Central memory CD4-positive, alpha-beta T cell (primary cell): Measurements from ENCODE around the gene GLT6D1.
"Not testable (repeated sequence)": the region's sequence is repeated elsewhere in the genome, so short reads cannot be mapped to it uniquely, and the experiment has no call there.

Experiments used
- DNase-seq: peaks from one replicate; pipeline ENCODE4 v3.0.0; 2022

GLT6D1 gene

DNA sequence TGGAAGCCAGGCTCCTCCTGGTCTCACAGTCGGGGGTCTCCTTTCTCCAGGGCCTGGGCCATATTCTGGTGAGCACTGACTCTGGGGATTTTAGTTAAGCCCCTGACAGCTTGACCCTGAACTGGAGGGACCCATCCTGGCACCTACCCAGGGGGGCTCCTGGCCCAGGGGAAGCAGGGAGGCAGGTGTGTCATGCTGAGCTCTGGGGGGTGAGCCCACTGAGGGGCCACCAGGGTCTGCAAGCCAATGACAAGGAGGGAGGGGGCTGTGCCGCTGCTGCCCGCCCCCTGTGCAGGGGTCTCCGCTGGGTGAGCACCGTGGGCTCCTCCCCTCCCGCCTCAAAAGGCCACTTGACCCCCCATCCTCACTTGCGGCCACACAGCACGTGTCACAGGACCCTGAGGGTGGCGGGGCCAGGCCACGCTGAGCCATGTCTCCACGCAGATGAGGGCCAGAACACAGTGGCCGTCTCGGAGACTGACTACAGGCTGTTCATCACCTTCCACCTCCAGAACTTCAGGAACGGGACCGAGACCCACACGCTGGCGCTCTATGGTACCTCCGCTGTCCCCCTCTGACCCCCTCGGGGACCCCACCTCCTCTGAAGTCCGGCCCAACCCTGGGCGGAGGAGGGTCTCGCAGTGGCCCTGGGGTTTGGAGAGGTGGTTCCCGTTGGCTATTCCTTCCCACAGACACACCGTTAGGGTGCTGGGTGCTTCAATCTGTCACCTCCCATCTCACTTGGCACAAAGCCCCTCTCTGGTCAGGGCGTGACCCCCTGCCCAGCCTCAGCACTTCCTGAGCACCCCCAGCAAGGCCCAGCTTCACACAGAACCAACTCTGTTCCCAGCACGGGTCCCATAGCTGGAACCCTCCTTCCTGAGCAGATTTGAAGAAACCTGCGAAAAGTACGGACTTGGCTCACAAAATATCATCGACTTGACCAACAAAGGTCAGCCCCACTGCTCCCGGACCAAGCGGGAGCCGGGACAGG lies 25.8 kb upstream of the GLT6D1 start:
- DNase-seq: no peak

DNA sequence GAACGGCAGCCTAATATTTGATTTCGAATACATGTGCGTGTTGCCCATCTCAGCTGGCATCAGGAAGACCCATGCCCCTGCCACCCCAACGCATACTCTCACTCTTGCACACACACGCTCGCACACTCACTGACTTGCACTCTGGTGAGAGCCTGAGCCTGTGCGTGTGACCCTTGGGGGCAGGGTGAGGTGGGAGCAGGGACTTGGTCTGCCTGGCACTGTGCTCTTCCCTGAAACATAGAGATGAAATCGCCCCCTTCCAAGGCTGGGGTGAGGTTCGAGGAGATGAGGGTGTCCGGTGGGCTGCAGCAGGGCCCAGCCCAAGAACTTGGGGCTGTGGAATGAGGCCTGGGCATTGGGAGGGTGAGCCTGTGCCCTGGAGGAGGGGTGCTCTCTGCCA lies 24.9 kb upstream of the GLT6D1 start:
- DNase-seq: no peak

DNA sequence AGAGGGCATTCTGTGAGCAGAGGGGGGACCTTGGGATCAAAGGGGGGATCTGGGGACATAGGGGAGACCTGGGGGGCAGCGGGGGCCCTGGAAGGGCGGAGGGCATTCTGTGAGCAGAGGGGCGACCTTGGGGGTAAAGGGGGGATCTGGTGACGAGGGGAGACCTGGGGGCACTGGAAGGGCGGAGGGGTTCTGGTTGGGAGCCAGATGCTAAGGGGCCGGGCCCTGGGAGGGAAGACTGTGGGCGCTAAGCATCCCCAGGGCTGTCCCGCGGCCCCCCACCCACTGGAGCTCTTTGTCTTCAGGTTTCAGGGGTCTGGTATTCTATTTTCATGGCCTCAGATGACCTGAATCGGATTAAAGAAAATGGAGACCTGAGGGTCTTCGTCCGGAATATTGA lies 24.5 kb upstream of the GLT6D1 start:
- no peak for DNase-seq

DNA sequence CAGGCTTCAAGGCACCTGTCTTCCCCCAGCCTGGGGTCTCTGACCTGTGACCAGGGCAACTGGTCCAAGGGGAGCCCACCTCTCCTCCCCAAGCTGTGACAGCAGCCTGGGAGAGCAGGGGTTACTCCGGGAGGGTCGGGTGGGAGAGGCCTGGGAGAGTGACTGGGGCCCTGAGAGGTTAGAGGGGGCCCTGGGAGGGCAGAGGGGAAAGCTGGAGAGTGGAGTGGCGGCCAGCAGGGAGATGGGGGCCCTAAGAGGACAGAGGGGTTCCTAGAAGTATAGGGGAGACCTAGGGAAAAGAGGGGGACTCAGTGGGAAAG lies 24.1 kb upstream of the GLT6D1 start:
- no peak for DNase-seq

DNA sequence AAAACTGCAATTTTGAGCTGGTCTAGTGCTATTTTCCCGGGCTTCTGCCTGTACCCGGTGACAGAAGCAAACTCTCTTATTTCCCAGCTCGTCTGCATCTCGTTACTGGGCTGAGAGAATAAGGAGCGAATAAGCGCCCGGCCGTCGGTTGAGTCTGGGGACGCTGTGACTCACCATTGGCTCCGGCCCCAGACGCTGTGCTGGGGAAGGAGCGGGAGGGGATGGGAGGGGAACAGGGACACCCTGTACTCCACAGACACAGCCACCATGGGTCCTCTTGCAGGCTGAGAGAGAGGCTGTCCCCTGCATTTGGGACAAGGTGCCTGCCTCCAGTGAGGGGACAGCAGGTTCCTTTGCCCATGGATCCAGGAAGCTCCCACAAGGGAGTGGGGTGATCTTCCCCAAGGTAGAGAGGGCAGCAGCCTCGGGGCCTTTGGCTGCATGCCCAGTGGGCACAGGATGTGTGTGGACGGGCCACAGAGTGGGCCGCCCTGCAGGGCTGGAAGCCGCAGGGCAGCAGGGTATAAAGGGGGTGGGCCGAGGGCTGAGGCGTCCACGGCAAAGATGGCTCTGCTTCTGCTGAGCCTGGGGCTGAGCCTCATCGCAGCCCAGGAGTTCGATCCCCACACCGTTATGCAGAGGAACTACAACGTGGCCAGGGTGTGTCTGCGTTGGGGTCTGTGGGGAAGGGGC lies 23.6 kb upstream of the GLT6D1 start, which contains the start of gene LCN9:
LCN9 (plus strand) TSS at position 552 of the 693 bp plus-strand sequence; CDS start at position 565, 13 bp downstream.
- DNase-seq: no peak

DNA sequence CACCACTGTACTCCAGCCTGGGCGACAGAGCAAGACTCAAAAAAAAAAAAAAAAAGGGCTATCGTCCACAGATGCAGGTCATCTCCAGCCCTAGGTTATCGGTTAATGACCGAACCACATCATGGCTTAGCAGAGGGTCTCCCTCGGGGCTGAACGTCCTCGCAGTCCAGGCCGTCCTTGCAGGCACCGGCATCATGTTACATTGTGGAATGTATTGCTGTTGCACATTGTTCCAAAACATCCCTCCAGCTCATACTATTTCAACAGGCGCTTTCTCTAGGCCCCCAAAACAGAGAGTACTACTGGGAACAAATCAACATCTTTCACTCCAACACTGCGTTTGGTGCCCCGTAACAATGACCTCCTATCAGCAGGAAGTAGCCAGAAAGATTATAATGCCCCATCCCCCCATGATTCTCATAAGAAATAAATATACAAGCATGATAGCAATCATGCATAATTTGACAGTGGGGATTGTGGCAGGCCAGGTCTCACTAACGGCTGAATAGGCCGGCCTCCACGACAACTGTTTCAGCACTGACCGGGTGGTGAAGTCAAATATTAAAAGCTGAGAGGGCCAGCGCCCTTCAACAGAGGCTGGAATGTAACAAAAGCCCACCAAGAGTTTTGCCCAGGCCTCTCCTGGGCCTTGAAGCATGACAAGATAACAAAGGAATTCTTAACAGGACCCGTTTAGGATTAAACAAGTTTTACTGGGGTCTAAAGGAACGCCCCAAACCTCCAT lies 22.6 kb upstream of the GLT6D1 start:
- no peak for DNase-seq

DNA sequence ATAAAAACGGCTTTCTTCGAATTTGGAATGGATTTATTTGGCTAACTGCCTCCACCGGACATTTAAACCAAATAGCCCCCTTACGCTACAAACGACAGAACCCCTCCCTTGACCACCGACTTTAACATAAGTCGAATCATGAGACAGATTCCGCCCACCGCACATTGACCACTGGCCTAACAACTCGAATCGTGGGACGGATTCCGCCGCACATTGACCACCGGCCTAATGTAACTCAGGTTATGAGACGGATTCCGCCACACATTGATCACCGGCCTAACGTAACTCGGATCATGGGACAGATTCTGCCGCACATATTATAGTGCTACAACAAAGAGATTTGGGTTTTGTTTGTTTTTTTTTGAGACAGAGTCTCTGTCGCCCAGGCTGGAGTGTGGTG lies 21.1 kb upstream of the GLT6D1 start:
- no peak for DNase-seq

DNA sequence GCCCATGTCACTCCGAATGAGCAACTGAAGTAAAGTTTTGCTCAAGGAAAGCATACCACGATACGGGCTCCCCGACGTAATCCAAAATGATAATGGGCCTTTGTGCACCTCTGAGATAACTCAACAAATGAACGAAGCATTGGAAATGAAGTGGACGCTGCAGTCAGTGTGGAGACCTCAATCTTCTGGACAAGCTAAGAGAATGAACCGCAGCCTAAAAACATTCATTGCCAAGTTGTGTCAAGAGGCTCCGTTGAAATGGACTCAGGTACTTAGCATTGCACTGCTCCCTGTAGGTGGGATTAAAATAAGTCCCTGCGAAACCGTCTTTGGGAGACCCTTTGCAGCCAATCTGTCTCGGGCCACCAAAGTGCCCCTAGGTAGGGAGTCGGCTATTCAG lies 19.9 kb upstream of the GLT6D1 start:
- DNase-seq: no peak

DNA sequence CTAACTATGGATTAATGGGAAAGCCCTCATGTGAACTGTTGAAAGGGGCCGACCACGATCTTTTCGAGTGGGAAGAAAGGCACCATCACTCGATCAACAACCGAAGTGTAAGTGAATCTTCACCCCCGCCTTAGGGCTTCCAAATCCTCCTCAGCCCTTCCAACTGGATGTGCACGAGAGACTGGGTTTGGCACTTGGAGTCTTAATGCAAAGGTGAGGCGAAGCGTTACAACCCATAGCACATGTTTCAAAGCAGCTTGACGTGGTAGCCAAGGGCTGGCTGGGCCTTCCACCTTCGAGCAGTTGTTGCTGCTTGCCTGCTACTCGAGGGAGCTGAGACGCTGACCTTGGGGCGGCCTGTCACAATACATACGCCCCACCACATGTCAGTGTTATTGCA lies 18.1 kb upstream of the GLT6D1 start:
- no peak for DNase-seq

DNA sequence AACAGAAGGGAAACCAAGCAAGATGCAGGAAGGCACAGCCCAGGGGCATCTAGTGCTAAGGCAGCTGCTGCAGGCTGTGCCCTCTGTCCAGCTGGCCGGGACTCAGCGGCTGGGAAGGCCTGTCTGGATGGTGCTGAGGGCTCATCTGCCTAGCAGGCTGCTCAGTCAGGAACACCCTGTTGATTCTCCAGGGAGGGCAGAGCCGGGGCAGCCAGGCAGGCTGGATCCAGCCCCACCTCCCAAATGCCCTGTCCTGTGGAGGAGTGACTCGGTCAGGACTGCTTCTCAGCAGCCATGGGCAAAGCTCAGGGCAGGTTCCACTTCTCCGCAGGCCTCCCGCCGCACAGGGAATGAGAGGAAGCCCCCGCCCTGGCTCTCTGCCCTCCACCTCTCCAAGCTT lies 16.0 kb upstream of the GLT6D1 start:
- no peak for DNase-seq

DNA sequence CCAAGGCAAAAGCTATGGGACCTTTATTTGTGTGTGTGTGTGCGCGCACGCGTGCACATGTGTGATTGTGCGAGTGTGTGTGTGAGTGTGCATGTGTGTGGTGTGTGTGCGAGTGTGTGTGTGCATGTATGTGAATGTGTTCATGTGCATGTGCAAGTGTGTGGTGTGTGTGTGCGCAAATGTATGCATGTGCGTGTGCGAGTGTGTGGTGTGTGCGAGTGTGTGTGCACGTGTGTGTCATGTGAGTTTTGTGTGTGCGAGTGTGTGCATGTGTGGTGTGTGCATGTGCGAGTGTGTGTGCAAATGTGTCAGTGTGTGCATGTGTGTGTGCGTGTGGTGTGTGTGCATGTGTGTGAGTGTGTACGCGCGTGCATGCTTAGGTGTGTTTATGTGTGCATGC lies 11.1 kb upstream of the GLT6D1 start:
- DNase-seq: no peak

DNA sequence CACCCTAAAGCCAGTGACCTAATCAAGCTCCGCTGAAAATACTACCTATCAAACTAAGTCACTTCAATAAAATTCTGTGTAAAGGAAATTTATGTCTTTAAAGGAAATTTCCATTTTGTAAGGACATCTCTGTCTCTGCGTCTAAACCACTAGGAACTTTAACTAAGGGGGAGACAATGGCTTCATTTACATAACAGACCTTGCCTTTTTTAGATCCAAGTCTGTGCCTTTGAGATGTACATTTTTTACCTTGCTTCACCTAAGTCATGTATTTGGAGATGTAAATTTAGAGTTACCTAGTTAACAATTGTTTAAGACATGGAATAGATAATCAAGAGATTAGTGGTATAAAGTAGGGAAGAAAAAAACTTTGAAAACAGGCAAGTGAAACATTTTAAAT lies 10.2 kb upstream of the GLT6D1 start:
- DNase-seq: no peak

DNA sequence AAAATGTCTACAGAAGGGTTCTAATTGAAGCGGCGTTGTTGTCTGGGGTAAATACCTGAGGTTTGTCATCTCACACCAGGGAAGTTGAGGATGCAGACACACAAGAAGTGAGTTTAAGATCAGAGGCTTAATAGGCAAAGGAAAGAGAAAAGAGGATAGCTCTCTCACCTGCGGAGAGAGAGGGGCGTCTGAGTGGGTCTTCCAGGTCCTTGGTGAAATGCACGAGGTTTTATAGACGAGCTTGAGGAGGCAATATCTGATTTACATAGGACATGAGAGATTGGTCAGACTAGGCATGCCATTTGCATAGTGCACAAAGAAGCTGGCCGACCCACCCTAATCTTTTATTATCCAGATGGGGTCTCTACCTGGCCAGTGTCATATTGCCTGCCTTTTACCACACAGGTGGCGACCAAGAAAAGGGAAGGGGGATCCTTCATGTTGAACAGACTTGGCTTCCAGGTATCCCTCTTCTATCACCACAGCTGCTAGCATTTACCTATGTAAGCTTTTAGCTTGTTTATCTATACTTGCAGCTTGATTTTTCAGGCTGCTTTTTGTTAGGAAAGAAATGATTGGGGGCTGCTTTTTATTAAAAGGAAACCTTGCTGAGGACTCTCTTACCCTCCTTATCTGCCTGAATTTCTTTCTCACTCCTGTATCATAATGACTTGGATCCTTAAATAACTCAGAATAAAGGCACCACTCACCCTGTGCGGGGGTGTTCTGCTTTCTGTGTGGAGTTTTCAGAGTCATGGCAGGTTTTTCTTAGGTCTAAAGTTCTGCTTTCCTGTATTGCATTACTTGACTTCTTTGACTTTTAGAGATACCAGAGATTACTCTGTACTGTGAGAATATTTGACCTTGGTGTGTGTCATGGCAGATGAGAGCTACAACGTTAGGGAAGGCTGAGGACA lies 9.4 kb upstream of the GLT6D1 start:
- no peak for DNase-seq

DNA sequence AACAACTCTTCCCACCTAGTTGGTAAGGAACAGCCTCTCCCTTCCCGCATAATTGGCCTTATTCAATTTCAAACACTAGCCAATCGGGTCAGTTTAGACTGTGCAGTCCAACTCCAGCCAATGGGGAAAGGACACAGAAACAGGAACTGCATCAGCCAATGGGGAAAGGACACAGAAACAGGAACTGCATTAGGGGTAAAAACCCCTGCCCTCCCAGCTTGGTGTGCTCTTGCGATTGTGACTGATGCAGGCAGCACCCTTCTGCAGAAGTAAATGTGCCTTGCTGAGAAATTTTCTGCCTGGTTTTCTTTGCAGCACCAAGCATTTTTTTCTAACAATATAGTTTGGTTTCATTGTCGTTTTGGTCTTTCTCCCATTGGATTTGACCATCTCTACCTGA lies 8.5 kb upstream of the GLT6D1 start:
- no peak for DNase-seq

DNA sequence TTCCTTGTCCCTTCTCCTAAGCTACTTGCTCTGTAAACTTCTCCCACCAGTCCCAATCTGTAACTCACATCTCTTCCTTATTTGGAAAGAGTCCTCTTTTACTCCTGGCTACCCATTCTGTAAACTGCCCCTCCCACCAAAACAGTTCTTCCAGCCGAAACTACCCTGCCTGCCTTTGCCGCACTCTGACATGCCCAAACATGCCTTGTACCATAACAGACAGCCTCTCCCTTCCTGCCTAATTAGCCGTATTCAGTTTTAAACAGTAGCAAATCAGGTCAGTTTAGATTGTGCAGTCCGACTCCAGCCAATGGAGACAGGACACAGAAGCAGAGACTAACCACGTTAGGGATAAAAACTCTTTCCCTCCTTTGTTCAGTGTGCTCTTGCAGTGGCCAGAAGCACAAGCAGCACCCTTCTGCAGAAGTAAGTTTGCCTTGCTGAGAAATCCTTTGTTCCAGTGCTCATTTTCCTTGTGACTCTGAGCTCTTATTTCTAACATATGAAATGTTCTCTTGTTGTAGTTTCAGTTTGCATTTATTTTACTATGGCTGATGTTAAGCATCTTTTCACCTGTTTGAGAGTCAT lies 5.4 kb upstream of the GLT6D1 start:
- no peak for DNase-seq

DNA sequence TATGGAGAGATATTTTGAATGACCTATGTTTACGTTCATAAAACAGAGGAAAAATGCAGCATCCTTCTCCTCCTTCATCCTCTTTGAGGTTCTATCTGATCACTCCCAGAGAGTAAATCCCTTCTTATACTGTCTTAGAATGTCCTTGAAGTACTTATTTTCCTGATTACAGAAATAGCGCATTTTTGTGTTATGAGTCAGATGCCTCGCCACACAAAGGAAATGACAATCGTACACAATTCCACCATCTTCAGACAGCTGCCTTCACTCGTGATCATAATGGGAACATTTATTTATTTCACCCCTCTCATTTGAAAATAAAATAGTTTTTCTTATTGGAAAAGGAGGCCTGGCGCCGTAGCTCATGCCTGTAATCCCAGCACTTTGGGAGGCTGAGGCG lies 2.4 kb upstream of the GLT6D1 start:
- DNase-seq: no peak

DNA sequence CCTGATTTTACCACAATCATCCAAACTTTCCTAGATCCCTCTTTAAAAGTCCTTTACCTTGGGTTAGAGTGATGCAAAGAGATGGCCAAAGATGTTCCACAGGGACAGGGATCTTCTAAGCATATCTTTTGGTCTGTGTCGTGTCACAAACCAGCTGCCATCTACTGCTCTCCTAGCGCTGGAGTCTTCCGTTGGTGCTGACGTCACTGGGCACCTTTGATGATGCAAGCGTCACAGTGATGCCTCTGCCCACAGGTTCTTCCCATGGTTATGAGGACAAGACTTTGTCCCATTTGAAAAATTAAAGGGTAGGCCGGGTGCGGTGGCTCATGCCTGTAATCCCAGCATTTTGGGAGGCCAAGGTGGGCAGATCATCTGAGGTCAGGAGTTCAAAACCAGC lies 1.7 kb upstream of the GLT6D1 start:
- no peak for DNase-seq

DNA sequence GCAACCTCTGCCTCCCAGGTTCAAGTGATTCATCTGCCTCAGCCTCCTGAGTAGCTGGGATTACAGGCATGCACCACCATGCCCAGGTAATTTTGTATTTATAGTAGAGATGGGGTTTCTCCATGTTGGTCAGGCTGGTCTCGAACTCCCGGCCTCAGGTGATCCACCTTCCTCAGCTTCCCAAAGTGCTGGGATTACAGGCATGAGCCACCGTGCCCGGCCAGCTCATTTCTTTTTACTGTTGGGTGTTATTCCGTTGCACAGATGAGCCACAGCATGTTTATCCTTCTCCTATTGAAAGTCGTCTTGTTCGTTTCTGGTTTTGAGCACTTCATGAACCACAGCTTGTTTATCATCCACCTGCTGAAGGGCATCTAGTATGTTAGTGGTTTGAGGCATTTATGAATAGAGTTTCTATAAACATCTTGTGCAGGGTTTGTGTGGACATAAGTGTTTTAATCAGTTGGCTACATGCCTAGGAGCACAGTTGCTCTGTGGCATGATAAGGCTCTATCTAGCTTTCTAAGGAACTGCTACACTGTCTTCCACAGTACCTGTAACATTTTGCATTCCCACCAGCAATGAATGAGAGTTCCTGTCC lies 2.3 kb downstream of the GLT6D1 start:
- not testable (repeated sequence) for DNase-seq

DNA sequence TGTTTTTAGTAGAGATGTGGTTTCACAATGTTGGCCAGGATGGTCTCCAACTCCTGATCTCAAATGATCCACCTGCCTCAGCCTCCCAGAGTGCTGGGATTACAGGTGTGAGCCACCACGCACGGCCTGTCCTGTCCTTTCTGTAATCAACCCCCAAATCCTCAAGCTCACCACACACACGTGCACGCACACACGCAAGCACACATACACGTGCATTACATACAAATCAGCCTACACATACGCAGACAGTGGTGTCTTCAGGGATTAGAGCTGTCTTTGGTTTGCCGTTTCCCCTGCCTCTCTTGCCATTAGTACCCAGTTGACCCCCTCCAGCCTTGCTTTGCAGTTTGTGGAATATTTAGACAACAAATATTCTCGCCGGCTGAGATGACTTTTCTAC lies 6.5 kb downstream of the GLT6D1 start:
- DNase-seq: no peak

DNA sequence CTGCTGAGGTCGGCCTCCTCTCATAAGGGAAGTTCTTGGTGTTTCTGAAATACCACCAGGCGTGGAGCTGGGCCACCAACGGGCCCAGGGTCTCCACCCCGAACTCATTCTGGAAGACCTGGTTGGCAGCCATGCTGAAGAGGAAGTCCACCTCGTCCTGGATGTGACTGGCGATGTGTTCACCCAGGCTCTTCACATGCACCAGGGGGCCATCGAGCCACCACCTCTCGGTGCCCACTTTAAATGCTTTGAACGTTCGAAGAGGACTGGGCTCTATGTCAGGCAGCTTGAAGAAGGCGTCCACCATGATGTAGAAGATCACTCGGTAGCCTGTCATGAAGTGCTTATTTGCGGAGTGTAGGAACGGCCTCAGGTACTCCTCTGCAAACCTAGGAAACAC lies 15.1 kb downstream of the GLT6D1 start:
- DNase-seq: no peak

DNA sequence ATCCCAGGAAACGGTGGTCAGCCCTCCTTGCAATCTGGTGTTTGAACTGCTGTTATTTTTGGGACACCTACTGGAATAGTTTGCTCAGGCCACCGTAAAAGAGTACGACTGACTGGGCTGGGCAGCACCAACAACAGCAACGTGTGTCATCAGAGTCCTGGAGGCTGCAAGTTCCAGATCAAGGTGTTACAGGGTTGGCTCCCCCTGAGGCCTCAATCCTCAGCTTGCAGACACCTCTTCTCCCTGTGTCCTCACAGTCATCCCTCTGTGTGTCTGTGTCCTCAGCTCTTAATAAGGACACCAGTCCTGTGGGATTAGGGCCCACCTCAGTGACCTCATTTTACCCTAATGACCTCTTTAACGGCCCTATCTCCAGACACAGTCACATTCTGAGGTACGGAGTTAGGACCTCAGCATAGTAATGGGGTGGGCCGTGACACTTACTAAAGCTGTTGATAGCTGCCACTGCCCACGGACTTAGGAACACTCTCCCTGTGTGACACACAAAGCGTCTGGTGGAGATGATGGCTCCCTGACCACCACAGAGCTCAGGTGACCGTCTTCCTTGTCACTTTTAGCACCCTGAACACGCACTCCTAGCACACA lies 16.8 kb downstream of the GLT6D1 start:
- no peak for DNase-seq
